Liver (tissue), 9 donors: ENCODE results near the gene CCDC187. TPM values are rescaled to one million over a fixed set of nuclear protein-coding genes. Genes with fewer than 3 reads are reported as not detected.
A peak's percentile ranks its signal among the peaks of the same experiment; 100 is the strongest.

Experiments used
- DNase-seq: peaks from one replicate; pipeline ENCODE4 v3.0.0-alpha.2; 2017; ENCODE audit warnings: low spot score
- H3K27ac ChIP-seq, 2 donors: one replicate each; pipeline ENCODE4 v1.7.0; 2013; ENCODE audit warnings: inconsistent platforms in 2 of 2, low read length in 2 of 2, control low read depth in 1 of 2, low read depth in 1 of 2, mild to moderate bottlenecking in 1 of 2
- H3K27me3 ChIP-seq, 4 donors: one replicate each; pipeline versions ENCODE4 v1.6.1 to v1.7.0; 2013; ENCODE audit warnings: low read length in 3 of 4, inconsistent platforms in 1 of 4, mild to moderate bottlenecking in 1 of 4, moderate library complexity in 1 of 4; ENCODE audit not compliant: control insufficient read depth in 4 of 4, insufficient read depth in 4 of 4
- H3K36me3 ChIP-seq, 4 donors: one replicate each; pipeline versions ENCODE4 v1.6.1 to v1.7.0; 2013; ENCODE audit warnings: low read length in 3 of 4, mild to moderate bottlenecking in 3 of 4, low read depth in 1 of 4, moderate library complexity in 1 of 4; ENCODE audit not compliant: control insufficient read depth in 4 of 4, insufficient read depth in 3 of 4
- H3K4me1 ChIP-seq, 4 donors: one replicate each; pipeline versions ENCODE4 v1.6.1 to v1.7.0; 2013; ENCODE audit warnings: low read length in 3 of 4, mild to moderate bottlenecking in 3 of 4, moderate library complexity in 1 of 4; ENCODE audit not compliant: control insufficient read depth in 4 of 4, insufficient read depth in 4 of 4
- H3K4me3 ChIP-seq, 3 donors: one replicate each; pipeline versions ENCODE4 v1.6.1 to v1.7.0; 2013; ENCODE audit warnings: low read length in 3 of 3, control low read depth in 1 of 3, low read depth in 1 of 3, mild to moderate bottlenecking in 1 of 3
- H3K9ac ChIP-seq, 2 donors: one replicate each; pipeline ENCODE4 v1.7.0; 2013; ENCODE audit warnings: low read length in 2 of 2, mild to moderate bottlenecking in 2 of 2, moderate library complexity in 2 of 2, control low read depth in 1 of 2, low read depth in 1 of 2
- H3K9me3 ChIP-seq, 4 donors: one replicate each; pipeline versions ENCODE4 v1.6.1 to v1.7.0; 2013; ENCODE audit warnings: low read length in 3 of 4; ENCODE audit not compliant: control insufficient read depth in 4 of 4
- EGR1 ChIP-seq, 2 donors: IDR thresholded peaks; 2 replicates each; pipeline ENCODE4 v1.6.1; 2016 to 2018; ENCODE audit warnings: antibody characterized with exemption in 2 of 2, low read depth in 2 of 2
- FOXA1 ChIP-seq: IDR thresholded peaks from 2 replicates; pipeline ENCODE4 v1.6.1; 2016; ENCODE audit warnings: antibody characterized with exemption
- GABPA ChIP-seq, 2 donors: IDR thresholded peaks in 1 of 2; conservative IDR thresholded peaks in 1 of 2; 2 replicates each; pipeline ENCODE4 v1.6.1; 2016; ENCODE audit warnings: antibody characterized with exemption in 2 of 2, mild to moderate bottlenecking in 1 of 2, moderate library complexity in 1 of 2
- HNF4A ChIP-seq, 2 donors: conservative IDR thresholded peaks; 2 replicates each; pipeline ENCODE4 v1.6.1; 2016; ENCODE audit warnings: antibody characterized with exemption in 2 of 2, mild to moderate bottlenecking in 2 of 2
- JUND ChIP-seq, 2 donors: IDR thresholded peaks; 2 replicates each; pipeline ENCODE4 v1.6.1; 2016; ENCODE audit warnings: antibody characterized with exemption in 2 of 2
- NR2F2 ChIP-seq: IDR thresholded peaks from 2 replicates; pipeline ENCODE4 v1.6.1; 2016; ENCODE audit warnings: antibody characterized with exemption
- RXRA ChIP-seq, 2 donors: IDR thresholded peaks; 2 replicates each; pipeline ENCODE4 v1.6.1; 2017 to 2018; ENCODE audit warnings: antibody characterized with exemption in 2 of 2, mild to moderate bottlenecking in 1 of 2
- SP1 ChIP-seq: IDR thresholded peaks from 2 replicates; pipeline ENCODE4 v1.6.1; 2018; ENCODE audit warnings: antibody characterized with exemption, mild to moderate bottlenecking
- YY1 ChIP-seq: IDR thresholded peaks from 2 replicates; pipeline ENCODE4 v1.6.1; 2016; ENCODE audit warnings: antibody characterized with exemption, mild to moderate bottlenecking
- WGBS: extraction: QIAGEN DNeasy Blood & Tissue Kit; methylation state at CpG from one replicate; pipeline ENCODE4 v1.1.7; 2013; 5-methylcytosine and 5-hydroxymethylcytosine counted together
- polyA plus RNA-seq, 2 donors: library from polyadenylated mRNA; stranded (reverse) in 1 of 2; unstranded in 1 of 2; fragments of 200-250 nt in 1 of 2; fragments of >200 nt in 1 of 2; fragmentation: Nextera tagmentation in 1 of 2; extraction: Ambion mirVana in 1 of 2; gene quantifications; one replicate each; pipeline versions ENCODE4 v1.2.1 to v1.2.3, GENCODE V29; 2013 to 2015
- total RNA-seq, 2 donors: library from RNA; depleted of rRNA; stranded (reverse); fragments of >200 nt; gene quantifications; one replicate each; pipeline ENCODE4 v1.2.3, GENCODE V29; 2014
- TF ChIP-seq, protein P1 (sequence below): IDR thresholded peaks from 2 replicates; pipeline ENCODE4 v1.6.1; 2016; ENCODE audit warnings: antibody characterized with exemption, mild to moderate bottlenecking
- TF ChIP-seq, protein P2 (sequence below): fragments of 150-350 bp; IDR thresholded peaks from 2 replicates; pipeline ENCODE4 v1.5.1; 2017; ENCODE audit warnings: improper control_type of control experiment, low read depth, low read length; ENCODE audit not compliant: missing input control
- TF ChIP-seq, protein P3 (sequence below): IDR thresholded peaks from 2 replicates; pipeline ENCODE4 v1.6.1; 2016; ENCODE audit warnings: antibody characterized with exemption
- TF ChIP-seq, protein P4 (sequence below): IDR thresholded peaks from 2 replicates; pipeline ENCODE4 v1.6.1; 2016; ENCODE audit warnings: antibody characterized with exemption
- donor health status: healthy.
- donor health status: healthy.
- donor health status: healthy.
- donor health status: healthy.
- donor health status: healthy.

CCDC187 gene
- total and polyA plus RNA-seq, 4 donors: 0.05 TPM; not detected in 3

- no peak for DNase-seq
- Histone ChIP-seq H3K27me3 (no peaks in the 10 kb centered on the region), H3K4me1 (peaks cover 8 to 20% (median 11%) of the 10 kb centered on the region in 4 donors), H3K27ac (no peak overlapping the region), H3K9me3 (no peaks in the 10 kb centered on the region), H3K4me3 (no peak overlapping the region), H3K9ac (no peak overlapping the region), H3K36me3 (peaks cover 0 to 6% (median 0%) of the 10 kb centered on the region in 4 donors)
- 97% methylated on average over 21 of the region's 21 CpGs for WGBS
- TF ChIP-seq, protein P1, sequence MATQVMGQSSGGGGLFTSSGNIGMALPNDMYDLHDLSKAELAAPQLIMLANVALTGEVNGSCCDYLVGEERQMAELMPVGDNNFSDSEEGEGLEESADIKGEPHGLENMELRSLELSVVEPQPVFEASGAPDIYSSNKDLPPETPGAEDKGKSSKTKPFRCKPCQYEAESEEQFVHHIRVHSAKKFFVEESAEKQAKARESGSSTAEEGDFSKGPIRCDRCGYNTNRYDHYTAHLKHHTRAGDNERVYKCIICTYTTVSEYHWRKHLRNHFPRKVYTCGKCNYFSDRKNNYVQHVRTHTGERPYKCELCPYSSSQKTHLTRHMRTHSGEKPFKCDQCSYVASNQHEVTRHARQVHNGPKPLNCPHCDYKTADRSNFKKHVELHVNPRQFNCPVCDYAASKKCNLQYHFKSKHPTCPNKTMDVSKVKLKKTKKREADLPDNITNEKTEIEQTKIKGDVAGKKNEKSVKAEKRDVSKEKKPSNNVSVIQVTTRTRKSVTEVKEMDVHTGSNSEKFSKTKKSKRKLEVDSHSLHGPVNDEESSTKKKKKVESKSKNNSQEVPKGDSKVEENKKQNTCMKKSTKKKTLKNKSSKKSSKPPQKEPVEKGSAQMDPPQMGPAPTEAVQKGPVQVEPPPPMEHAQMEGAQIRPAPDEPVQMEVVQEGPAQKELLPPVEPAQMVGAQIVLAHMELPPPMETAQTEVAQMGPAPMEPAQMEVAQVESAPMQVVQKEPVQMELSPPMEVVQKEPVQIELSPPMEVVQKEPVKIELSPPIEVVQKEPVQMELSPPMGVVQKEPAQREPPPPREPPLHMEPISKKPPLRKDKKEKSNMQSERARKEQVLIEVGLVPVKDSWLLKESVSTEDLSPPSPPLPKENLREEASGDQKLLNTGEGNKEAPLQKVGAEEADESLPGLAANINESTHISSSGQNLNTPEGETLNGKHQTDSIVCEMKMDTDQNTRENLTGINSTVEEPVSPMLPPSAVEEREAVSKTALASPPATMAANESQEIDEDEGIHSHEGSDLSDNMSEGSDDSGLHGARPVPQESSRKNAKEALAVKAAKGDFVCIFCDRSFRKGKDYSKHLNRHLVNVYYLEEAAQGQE: no peak
- TF ChIP-seq FOXA1: no peak
- TF ChIP-seq, protein P2, sequence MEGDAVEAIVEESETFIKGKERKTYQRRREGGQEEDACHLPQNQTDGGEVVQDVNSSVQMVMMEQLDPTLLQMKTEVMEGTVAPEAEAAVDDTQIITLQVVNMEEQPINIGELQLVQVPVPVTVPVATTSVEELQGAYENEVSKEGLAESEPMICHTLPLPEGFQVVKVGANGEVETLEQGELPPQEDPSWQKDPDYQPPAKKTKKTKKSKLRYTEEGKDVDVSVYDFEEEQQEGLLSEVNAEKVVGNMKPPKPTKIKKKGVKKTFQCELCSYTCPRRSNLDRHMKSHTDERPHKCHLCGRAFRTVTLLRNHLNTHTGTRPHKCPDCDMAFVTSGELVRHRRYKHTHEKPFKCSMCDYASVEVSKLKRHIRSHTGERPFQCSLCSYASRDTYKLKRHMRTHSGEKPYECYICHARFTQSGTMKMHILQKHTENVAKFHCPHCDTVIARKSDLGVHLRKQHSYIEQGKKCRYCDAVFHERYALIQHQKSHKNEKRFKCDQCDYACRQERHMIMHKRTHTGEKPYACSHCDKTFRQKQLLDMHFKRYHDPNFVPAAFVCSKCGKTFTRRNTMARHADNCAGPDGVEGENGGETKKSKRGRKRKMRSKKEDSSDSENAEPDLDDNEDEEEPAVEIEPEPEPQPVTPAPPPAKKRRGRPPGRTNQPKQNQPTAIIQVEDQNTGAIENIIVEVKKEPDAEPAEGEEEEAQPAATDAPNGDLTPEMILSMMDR: no peak
- TF ChIP-seq, protein P3, sequence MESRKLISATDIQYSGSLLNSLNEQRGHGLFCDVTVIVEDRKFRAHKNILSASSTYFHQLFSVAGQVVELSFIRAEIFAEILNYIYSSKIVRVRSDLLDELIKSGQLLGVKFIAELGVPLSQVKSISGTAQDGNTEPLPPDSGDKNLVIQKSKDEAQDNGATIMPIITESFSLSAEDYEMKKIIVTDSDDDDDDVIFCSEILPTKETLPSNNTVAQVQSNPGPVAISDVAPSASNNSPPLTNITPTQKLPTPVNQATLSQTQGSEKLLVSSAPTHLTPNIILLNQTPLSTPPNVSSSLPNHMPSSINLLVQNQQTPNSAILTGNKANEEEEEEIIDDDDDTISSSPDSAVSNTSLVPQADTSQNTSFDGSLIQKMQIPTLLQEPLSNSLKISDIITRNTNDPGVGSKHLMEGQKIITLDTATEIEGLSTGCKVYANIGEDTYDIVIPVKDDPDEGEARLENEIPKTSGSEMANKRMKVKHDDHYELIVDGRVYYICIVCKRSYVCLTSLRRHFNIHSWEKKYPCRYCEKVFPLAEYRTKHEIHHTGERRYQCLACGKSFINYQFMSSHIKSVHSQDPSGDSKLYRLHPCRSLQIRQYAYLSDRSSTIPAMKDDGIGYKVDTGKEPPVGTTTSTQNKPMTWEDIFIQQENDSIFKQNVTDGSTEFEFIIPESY: no peak
- TF ChIP-seq HNF4A (conservative IDR thresholded peaks at IDR 0.05): no peak
- TF ChIP-seq JUND (IDR thresholded peaks at IDR 0.05): no peak
- no peak for TF ChIP-seq RXRA (IDR thresholded peaks at IDR 0.05)
- TF ChIP-seq YY1: no peak
Observed at GRCh38 chr9:136234597-136234996, 69.3 kb downstream of the CCDC187 start.

DNA sequence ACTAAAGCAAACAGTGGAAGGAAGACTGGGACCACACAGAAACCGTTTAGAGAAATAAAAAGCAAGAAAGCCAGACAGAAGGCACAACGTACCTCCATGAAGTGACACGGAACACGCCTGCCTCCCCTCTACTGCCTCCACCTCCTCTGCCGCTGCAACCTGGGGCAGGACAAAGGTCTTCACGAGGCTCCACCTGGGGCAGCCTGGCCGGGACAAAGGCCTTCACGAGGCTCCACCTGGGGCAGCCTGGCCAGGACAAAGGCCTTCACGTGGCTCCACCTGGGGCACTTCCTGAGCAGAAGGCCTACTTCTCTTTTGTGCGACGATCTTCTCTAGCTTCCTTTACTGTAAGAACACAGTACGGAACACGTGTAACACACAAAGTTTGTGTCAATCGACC lies 70.0 kb downstream of the CCDC187 start:
- Histone ChIP-seq H3K36me3 (peaks cover 0 to 6% (median 0%) of the 10 kb centered on the region in 4 donors), H3K9ac (no peak overlapping the region), H3K9me3 (no peaks in the 10 kb centered on the region), H3K4me3 (no peak overlapping the region), H3K4me1 (peaks cover 8 to 20% (median 11%) of the 10 kb centered on the region in 4 donors), H3K27ac (no peak overlapping the region), H3K27me3 (no peaks in the 10 kb centered on the region)
- DNase-seq: no peak
- peak in 1 of 2 donors; percentile 82 for TF ChIP-seq HNF4A (conservative IDR thresholded peaks at IDR 0.05)
- TF ChIP-seq, protein P4, sequence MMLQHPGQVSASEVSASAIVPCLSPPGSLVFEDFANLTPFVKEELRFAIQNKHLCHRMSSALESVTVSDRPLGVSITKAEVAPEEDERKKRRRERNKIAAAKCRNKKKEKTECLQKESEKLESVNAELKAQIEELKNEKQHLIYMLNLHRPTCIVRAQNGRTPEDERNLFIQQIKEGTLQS: no peak
- WGBS: 72% methylated on average over 14 of the region's 14 CpGs

DNA sequence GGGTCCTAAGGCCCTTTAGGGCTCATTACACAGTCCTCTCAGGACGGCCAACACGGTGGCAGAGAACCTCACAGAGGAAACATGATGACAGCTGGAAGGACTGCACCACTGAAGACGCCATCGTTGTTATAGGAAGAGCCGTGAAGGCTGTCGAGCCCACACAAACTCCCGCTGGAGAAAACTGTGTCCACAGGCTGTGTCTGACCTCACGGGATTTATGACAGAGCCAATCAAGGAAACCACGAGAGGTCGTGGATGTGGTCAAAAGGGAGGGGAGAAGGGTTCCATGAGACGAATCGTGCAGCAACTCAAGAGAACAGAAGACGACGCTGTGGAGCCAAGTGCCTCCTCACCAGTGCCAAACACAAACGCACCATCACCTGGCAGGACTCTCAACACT lies 70.5 kb downstream of the CCDC187 start:
- Histone ChIP-seq H3K27me3 (no peaks in the 10 kb centered on the region), H3K36me3 (peaks cover 0 to 6% (median 0%) of the 10 kb centered on the region in 4 donors), H3K27ac (no peak overlapping the region), H3K4me1 (peaks cover 8 to 20% (median 11%) of the 10 kb centered on the region in 4 donors), H3K4me3 (no peak overlapping the region), H3K9ac (no peak overlapping the region), H3K9me3 (no peaks in the 10 kb centered on the region)
- no peak for DNase-seq
- 87% methylated on average over 15 of the region's 15 CpGs for WGBS
- TF ChIP-seq, protein P4: no peak
- TF ChIP-seq FOXA1 (no peak), JUND (IDR thresholded peaks at IDR 0.05) (no peak), NR2F2 (no peak), GABPA (IDR thresholded peaks at IDR 0.05 in 1 of 2, conservative IDR thresholded peaks at IDR 0.05 in 1 of 2) (no peak), SP1 (no peak), EGR1 (IDR thresholded peaks at IDR 0.05; ENCODE audit: low read depth in 2 of 2) (no peak), RXRA (IDR thresholded peaks at IDR 0.05) (no peak)
- TF ChIP-seq, protein P1: no peak
